Neural progenitor cell (in vitro differentiated cells): ENCODE results near the gene KRT79. TPM values are rescaled to one million over a fixed set of nuclear protein-coding genes. Genes with fewer than 3 reads are reported as not detected.
"Not testable (repeated sequence)": the region's sequence is repeated elsewhere in the genome, so short reads cannot be mapped to it uniquely, and the experiment has no call there.

ENCODE experiments used
- DNase-seq: peaks from one replicate; pipeline ENCODE4 v3.0.0-alpha.2; 2016; ENCODE audit warnings: low spot score
- H2AFZ ChIP-seq: fragments of 200-600 bp; sonication (generic); replicated peaks from 2 replicates; pipeline ENCODE4 v1.6.1; 2016; ENCODE audit warnings: antibody characterized with exemption
- H3F3A ChIP-seq: fragments of 200-600 bp; sonication (generic); 2 replicates; pipeline ENCODE4 v1.6.1; 2016; ENCODE audit warnings: antibody characterized with exemption, low read depth
- H3K27ac ChIP-seq: fragments of 200-600 bp; sonication (generic); 2 replicates; pipeline ENCODE4 v1.5.1; 2016; ENCODE audit warnings: mild to moderate bottlenecking
- H3K27me3 ChIP-seq: fragments of 200-600 bp; sonication (generic); 2 replicates; pipeline ENCODE4 v1.6.1; 2016; ENCODE audit warnings: mild to moderate bottlenecking, moderate library complexity
- H3K36me3 ChIP-seq: fragments of 200-600 bp; sonication (generic); 2 replicates; pipeline ENCODE4 v1.5.1; 2016
- H3K4me1 ChIP-seq: fragments of 200-600 bp; sonication (generic); 2 replicates; pipeline ENCODE4 v1.6.1; 2016; ENCODE audit warnings: mixed run types
- H3K4me2 ChIP-seq: fragments of 200-600 bp; sonication (generic); 2 replicates; pipeline ENCODE4 v1.6.1; 2016
- H3K4me3 ChIP-seq: fragments of 200-600 bp; sonication (generic); 2 replicates; pipeline ENCODE4 v1.5.1; 2016
- H3K79me2 ChIP-seq: fragments of 200-600 bp; sonication (generic); 2 replicates; pipeline ENCODE4 v1.6.1; 2016; ENCODE audit warnings: low read depth
- H3K9ac ChIP-seq: fragments of 200-600 bp; sonication (generic); 2 replicates; pipeline ENCODE4 v1.6.1; 2016
- H3K9me3 ChIP-seq: fragments of 200-600 bp; sonication (generic); 2 replicates; pipeline ENCODE4 v1.5.1; 2016; ENCODE audit warnings: low read depth
- H4K20me1 ChIP-seq: fragments of 200-600 bp; sonication (generic); 2 replicates; pipeline ENCODE4 v1.6.1; 2016; ENCODE audit warnings: low read depth
- H3K27ac Mint-ChIP-seq: 3 replicates; pipeline ENCODE4 v1.8.0; 2021; ENCODE audit warnings: mixed read lengths
- H3K27me3 Mint-ChIP-seq: 2 replicates; pipeline ENCODE4 v1.8.0; 2022; ENCODE audit warnings: low read depth, mild to moderate bottlenecking, inconsistent platforms, moderate library complexity, mixed read lengths; ENCODE audit not compliant: insufficient read depth
- H3K36me3 Mint-ChIP-seq: 3 replicates; pipeline ENCODE4 v1.8.0; 2021; ENCODE audit warnings: mixed read lengths
- H3K4me1 Mint-ChIP-seq: 3 replicates; pipeline ENCODE4 v1.8.0; 2021; ENCODE audit warnings: mixed read lengths
- H3K4me3 Mint-ChIP-seq: 3 replicates; pipeline ENCODE4 v1.8.0; 2021; ENCODE audit warnings: mild to moderate bottlenecking, moderate library complexity, mixed read lengths
- H3K9me3 Mint-ChIP-seq: 3 replicates; pipeline ENCODE4 v1.8.0; 2020; ENCODE audit warnings: mixed read lengths
- CTCF ChIP-seq: fragments of 200-600 bp; sonication (generic); IDR thresholded peaks from 2 replicates; pipeline ENCODE4 v1.5.1; 2017; ENCODE audit warnings: antibody characterized with exemption, mild to moderate bottlenecking
- EZH2 ChIP-seq: fragments of 200-600 bp; sonication (generic); IDR thresholded peaks from 2 replicates; pipeline ENCODE4 v1.6.1; 2017; ENCODE audit warnings: antibody characterized with exemption, mild to moderate bottlenecking, moderate library complexity
- EZH2phosphoT487 ChIP-seq: fragments of 200-600 bp; sonication (generic); IDR thresholded peaks from 2 replicates; pipeline ENCODE4 v1.6.1; 2017; ENCODE audit warnings: antibody characterized with exemption
- total RNA-seq: library from RNA; depleted of rRNA; stranded (reverse); fragments of >200 nt; gene quantifications from 2 replicates; pipeline ENCODE4 v1.2.3, GENCODE V29; 2015; ENCODE audit warnings: low replicate concordance

KRT79 gene
- total RNA-seq, 1 donor from 2014 or later = not detected

GRCh38 chr12:52796429-52796794, 37.7 kb downstream of the KRT79 start:
- Histone ChIP-seq H3K4me1 (no peaks in the 10 kb centered on the region), H2AFZ (no peak overlapping the region), H3K27me3 (no peaks in the 10 kb centered on the region), H3K4me3 (no peak overlapping the region), H3K27ac (no peak overlapping the region), H3K9me3 (no peaks in the 10 kb centered on the region), H3K36me3 (no peaks in the 10 kb centered on the region), H3K79me2 (no peaks in the 10 kb centered on the region), H3F3A (no peaks in the 10 kb centered on the region), H3K4me2 (no peak overlapping the region), H4K20me1 (no peaks in the 10 kb centered on the region), H3K9ac (no peak overlapping the region)
- Mint-ChIP-seq H3K27ac (no peak overlapping the region), H3K4me1 (no peaks in the 10 kb centered on the region), H3K4me3 (no peak overlapping the region), H3K9me3 (no peaks in the 10 kb centered on the region), H3K36me3 (no peaks in the 10 kb centered on the region), H3K27me3 (peaks cover 10% of the 10 kb centered on the region)
- DNase-seq = no peak
- TF ChIP-seq CTCF (no peak), EZH2phosphoT487 (no peak), EZH2 (no peak)

DNA sequence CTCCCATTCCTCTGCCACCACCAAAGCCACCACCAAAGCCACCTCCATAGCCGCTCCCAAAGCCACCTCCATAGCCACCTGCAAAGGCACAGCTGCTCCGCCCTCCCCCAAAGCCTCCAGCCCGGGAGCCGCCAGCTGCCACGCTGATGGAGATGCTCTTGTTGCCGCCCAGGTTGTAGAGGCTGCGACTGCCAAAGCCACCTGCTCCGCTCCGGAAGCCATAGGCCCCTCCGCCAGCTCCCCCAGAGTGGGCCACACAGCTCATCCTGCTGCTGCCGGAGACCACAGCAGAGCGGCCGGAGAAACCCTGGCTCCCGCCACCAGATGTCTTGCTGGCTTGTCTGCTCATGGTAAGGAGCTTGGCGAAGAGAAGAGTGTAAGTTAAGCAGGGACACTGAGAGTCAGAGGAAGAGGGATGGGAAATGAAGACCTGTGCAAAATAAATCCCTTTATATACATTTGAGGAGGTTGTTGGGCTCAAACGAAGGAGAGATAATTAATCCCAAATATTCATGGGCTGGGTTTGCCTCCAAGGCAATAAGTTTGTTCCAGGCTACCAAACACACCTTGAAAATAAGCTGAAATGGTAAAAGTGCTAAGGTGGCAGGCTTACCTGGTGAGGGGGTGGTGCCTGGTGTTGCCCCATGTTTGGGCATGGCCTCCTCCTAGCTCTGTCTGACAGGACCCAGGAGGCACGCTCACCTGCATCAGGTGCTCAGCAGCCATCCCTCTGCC, 38.2 kb downstream of the KRT79 start, which contains the start of gene KRT3:
Gene KRT3 (minus strand): TSS at position 424 of the 735 bp plus-strand sequence. CDS start 75 bp downstream, at position 349.
- H3K4me1 Mint-ChIP-seq = no peaks in the 10 kb centered on the region
- H3K9me3 ChIP-seq = no peaks in the 10 kb centered on the region
- no peak within 1 kb of the TSS for H3K4me3 ChIP-seq
- H3K79me2 ChIP-seq = no peaks in the 10 kb centered on the region
- H2AFZ ChIP-seq = no peak within 1 kb of the TSS
- no peaks in the 10 kb centered on the region for H3K27me3 ChIP-seq
- H3K9me3 Mint-ChIP-seq = no peaks in the 10 kb centered on the region
- no peaks in the 10 kb centered on the region for H3K36me3 ChIP-seq
- no peaks in the 10 kb centered on the region for H3K36me3 Mint-ChIP-seq
- no peak within 1 kb of the TSS for H3K9ac ChIP-seq
- no peaks in the 10 kb centered on the region for H3F3A ChIP-seq
- no peak within 1 kb of the TSS for H3K27ac ChIP-seq
- no peak within 1 kb of the TSS for H3K4me3 Mint-ChIP-seq
- TF ChIP-seq EZH2 = no peak
- no peak for TF ChIP-seq CTCF
- TF ChIP-seq EZH2phosphoT487 = no peak
- no peak for DNase-seq
- H3K4me1 ChIP-seq = no peaks in the 10 kb centered on the region
- H3K27me3 Mint-ChIP-seq = peaks cover 10% of the 10 kb centered on the region
- H4K20me1 ChIP-seq = no peaks in the 10 kb centered on the region
- H3K4me2 ChIP-seq = no peak within 1 kb of the TSS
- H3K27ac Mint-ChIP-seq = no peak within 1 kb of the TSS

DNA sequence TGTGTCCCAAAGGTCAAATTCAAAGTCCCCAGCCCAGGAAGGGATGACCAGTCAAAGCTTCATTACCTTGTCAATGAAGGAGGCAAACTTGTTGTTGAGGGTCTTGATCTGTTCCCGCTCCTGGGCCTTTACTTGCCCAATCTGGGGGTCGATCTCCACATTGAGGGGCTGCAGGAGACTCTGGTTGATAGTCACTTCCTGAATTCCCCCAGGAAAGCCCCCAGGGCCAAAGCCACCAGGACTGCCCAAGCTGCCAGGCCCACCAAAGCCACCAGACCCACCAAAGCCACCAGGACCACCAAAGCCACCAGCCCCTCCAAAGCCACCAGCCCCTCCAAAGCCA, 38.8 kb downstream of the KRT79 start:
- not testable (repeated sequence) for H3K27ac ChIP-seq, H3K27me3 ChIP-seq, H3F3A ChIP-seq, DNase-seq, H2AFZ ChIP-seq, H3K9me3 ChIP-seq, H3K27me3 Mint-ChIP-seq, H3K36me3 Mint-ChIP-seq, H4K20me1 ChIP-seq, H3K36me3 ChIP-seq, H3K27ac Mint-ChIP-seq, H3K4me2 ChIP-seq, H3K9ac ChIP-seq, H3K4me3 Mint-ChIP-seq, H3K9me3 Mint-ChIP-seq, H3K4me3 ChIP-seq, H3K4me1 Mint-ChIP-seq, H3K4me1 ChIP-seq, H3K79me2 ChIP-seq

DNA sequence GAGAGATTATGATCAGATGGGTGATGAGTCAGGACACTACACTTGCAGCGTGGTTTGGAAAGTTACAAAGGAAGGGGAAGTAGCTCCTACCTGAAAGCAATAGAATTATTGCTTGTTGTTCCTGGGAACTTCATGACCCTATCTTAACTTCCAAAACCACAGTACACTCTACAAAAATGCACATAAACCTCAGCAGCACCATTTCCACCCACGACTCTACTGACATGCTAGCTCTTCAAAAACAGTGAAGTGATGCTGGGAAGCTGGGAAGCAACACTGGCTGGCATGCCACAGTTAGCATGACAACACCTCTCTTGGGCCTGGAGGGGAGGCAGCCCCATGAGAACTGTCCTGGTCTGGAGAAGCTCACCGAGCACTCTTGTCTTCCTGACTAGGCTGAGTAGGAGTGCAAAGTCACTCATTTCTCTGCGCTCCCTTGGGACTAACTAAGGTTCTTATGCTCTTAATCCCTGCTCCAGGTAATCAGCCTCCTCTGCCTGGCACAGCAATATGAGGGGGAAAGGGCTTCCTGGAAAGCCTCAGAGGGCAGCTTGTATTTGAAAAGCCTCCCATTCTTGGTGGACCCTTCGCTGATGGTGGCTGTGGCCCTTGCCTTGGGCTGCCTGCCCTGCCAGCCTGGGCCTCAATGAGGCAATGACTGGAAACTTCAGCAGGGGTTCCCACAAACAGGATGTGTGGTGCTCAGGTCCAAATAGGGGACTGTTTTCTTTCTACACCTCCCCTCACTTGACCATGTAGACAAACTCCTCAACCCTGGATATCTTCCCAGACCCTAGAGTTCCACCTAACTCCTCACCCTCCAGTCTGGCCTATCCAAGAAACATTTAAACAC, 39.4 kb downstream of the KRT79 start:
- no peak overlapping the region for H3K4me2 ChIP-seq
- H3F3A ChIP-seq = no peaks in the 10 kb centered on the region
- H3K9me3 ChIP-seq = no peaks in the 10 kb centered on the region
- no peak for DNase-seq
- Mint-ChIP-seq H3K4me3 (no peak overlapping the region), H3K4me1 (no peaks in the 10 kb centered on the region), H3K27ac (no peak overlapping the region), H3K36me3 (no peaks in the 10 kb centered on the region), H3K9me3 (no peaks in the 10 kb centered on the region), H3K27me3 (peaks cover 10% of the 10 kb centered on the region)
- H4K20me1 ChIP-seq = no peaks in the 10 kb centered on the region
- no peak overlapping the region for H3K4me3 ChIP-seq
- H3K27me3 ChIP-seq = no peaks in the 10 kb centered on the region
- H3K36me3 ChIP-seq = no peaks in the 10 kb centered on the region
- no peak overlapping the region for H2AFZ ChIP-seq
- H3K79me2 ChIP-seq = no peaks in the 10 kb centered on the region
- H3K27ac ChIP-seq = no peak overlapping the region
- no peaks in the 10 kb centered on the region for H3K4me1 ChIP-seq
- H3K9ac ChIP-seq = no peak overlapping the region
- TF ChIP-seq CTCF (no peak), EZH2 (no peak), EZH2phosphoT487 (no peak)
